Measurements from ENCODE around the gene IMP3. TPM values are rescaled to one million over a fixed set of nuclear protein-coding genes. Genes with fewer than 3 reads are reported as not detected.

Gene IMP3
- total and polyA plus RNA-seq, 9 of the 15 experiments (the other 6 are each of a cell fraction or from before 2014, with no cell fraction given) = 14.5 to 160 (median 74.4) TPM

GRCh38 chr15:75625542-75626347 is 14.3 kb downstream of the IMP3 start, which contains the start of gene SNUPN (continued):
- TF ChIP-seq, protein P1, sequence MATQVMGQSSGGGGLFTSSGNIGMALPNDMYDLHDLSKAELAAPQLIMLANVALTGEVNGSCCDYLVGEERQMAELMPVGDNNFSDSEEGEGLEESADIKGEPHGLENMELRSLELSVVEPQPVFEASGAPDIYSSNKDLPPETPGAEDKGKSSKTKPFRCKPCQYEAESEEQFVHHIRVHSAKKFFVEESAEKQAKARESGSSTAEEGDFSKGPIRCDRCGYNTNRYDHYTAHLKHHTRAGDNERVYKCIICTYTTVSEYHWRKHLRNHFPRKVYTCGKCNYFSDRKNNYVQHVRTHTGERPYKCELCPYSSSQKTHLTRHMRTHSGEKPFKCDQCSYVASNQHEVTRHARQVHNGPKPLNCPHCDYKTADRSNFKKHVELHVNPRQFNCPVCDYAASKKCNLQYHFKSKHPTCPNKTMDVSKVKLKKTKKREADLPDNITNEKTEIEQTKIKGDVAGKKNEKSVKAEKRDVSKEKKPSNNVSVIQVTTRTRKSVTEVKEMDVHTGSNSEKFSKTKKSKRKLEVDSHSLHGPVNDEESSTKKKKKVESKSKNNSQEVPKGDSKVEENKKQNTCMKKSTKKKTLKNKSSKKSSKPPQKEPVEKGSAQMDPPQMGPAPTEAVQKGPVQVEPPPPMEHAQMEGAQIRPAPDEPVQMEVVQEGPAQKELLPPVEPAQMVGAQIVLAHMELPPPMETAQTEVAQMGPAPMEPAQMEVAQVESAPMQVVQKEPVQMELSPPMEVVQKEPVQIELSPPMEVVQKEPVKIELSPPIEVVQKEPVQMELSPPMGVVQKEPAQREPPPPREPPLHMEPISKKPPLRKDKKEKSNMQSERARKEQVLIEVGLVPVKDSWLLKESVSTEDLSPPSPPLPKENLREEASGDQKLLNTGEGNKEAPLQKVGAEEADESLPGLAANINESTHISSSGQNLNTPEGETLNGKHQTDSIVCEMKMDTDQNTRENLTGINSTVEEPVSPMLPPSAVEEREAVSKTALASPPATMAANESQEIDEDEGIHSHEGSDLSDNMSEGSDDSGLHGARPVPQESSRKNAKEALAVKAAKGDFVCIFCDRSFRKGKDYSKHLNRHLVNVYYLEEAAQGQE (IDR thresholded peaks at IDR 0.05; ENCODE audit: borderline replicate concordance) = peak; percentile 3; the same call in 1 of the 2 replicates
- TF ChIP-seq, protein P1 (CRISPR knock-in tag; IDR thresholded peaks at IDR 0.05; ENCODE audit: low read depth) = no peak
- TF ChIP-seq ZNF311 (CRISPR knock-in tag; IDR thresholded peaks at IDR 0.05) = no peak
- peak; percentile 49; the same call in 1 of the 2 replicates for TF ChIP-seq E2F3 (CRISPR knock-in tag; IDR thresholded peaks at IDR 0.05)
